GM20431 (cell line): ENCODE data around the gene POLR2J2.
"Not testable (repeated sequence)": the region's sequence is repeated elsewhere in the genome, so short reads cannot be mapped to it uniquely, and the experiment has no call there.

Experiments used
- in situ Hi-C: fragments of 300-500 bp; cut with MseI, MboI; formaldehyde crosslinking; loops from one replicate; pipeline ENCODE4 v1.15.0; 2020; ENCODE audit warnings: low sequenced_read_pairs; ENCODE audit not compliant: unreplicated experiment

POLR2J2 gene

GRCh38 chr7:102673447-102674067, 2.1 kb upstream of the POLR2J2 start:
- in situ Hi-C loops, result not testable (repeated sequence)

GRCh38 chr7:102671956-102672307, 469 bp upstream of the POLR2J2 start:
- in situ Hi-C loops, result not testable (repeated sequence)

DNA sequence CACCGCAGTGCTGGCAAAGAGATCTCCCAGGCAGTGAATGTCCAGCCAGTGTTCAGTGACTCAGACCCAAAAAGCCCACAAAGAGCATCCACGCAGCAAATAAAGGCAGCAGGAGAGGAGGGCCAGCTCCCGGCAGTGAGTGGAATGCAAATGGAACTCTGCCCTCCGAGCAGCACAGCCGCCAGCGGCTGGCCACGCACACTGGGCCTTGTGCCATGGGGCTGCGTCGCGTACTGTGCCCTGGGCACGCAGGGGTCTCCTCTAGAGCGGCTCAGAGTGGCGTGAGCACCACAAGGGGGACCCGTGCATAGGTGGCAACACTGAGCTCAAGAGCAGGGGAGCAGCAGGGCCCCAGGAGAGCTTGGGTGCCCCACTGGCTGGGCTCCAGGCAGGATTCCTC, 3.9 kb downstream of the POLR2J2 start:
- in situ Hi-C loops, result not testable (repeated sequence)

DNA sequence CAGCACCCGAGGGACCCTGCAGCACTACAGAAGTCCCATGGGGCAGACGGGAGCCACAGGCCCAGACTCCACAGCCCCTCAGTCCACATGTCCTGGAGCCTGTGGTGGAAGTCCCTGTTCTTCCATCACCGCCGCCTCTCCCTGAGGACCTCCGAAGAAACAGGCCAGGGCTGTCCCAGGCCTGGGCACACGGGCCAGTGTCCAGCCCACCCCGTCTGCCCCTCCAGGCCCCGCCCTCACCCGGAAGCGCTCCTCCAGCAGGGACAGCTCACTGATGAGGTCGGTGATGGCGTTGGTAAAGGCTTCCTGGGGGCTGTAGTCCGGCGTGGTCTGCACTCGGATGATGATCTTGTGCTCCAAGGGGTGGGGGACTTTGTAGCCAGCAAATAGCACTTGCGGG, 4.6 kb downstream of the POLR2J2 start:
- in situ Hi-C loops, result not testable (repeated sequence)

DNA sequence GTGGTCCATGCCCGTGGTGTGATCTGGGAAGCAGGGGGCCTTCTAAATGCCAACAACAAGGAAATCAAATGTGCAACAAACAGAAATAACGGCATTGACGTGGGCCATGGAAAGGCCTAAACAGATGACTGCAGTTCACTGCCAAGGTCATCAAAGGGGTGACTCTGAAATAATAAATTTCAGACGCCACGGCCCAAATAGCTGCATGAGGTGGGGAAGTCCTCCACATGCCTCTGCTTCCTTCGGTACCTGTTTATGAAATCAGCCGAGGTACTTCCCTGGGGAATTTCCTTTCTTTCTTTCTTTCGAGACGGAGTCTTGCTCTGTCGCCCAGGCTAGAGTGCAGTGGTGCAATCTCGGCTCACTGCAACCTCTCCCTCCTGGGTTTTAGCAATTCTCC, 6.7 kb downstream of the POLR2J2 start:
- in situ Hi-C loops, result not testable (repeated sequence)

- in situ Hi-C loops, result not testable (repeated sequence)
These were observed 21.5 kb downstream of the POLR2J2 start, which contains the start of gene SPDYE2B for GRCh38 chr7:102649924-102650323. Gene SPDYE2B (plus strand): TSS chr7:102650319. CDS start chr7:102652349, 2,030 bp downstream.

DNA sequence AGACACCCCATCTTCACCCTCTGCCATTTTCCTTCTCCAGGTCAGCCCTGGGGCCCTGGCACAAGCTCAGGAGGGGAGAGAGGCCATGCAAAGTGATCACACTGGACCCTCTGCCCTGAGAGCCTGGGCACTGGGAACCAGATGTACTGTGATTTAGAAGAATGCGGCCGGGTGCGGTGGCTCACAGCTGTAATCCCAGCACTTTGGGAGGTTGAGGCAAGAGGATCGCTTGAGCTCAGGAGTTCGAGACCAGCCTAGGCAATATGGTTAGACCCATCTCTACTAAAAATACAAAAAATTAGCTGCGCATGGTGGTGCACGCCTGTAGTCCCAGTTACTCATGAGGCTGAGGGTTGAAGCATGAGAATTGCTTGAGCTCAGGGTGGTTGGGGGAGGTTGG, 23.6 kb downstream of the POLR2J2 start:
- in situ Hi-C loops, result not testable (repeated sequence)

DNA sequence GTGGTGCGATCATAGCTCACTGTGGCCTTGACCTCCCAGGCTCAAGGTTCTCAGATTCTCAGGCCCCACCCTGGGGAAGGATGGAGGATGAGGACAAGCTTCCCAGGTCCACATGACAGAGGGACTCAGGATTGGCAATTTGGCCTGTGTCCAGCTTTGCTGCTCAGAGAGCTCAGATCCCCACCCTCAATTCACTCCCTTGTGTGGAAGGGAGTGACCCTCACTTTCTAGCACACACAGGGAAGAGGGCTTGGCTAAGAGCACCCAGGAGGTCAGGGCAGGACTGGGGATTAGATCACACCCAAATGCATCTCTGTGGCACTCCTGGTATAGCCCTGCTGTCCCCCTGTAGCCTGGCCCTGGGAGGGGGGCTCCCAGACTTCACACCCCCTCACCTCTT, 28.1 kb downstream of the POLR2J2 start:
- in situ Hi-C loops, result not testable (repeated sequence)

GRCh38 chr7:102642691-102643090, 28.8 kb downstream of the POLR2J2 start, which contains the start of gene UPK3BL1:
Gene UPK3BL1 (minus strand): TSS chr7:102642791. CDS start chr7:102642741, 50 bp downstream.
- in situ Hi-C loops, result not testable (repeated sequence)

DNA sequence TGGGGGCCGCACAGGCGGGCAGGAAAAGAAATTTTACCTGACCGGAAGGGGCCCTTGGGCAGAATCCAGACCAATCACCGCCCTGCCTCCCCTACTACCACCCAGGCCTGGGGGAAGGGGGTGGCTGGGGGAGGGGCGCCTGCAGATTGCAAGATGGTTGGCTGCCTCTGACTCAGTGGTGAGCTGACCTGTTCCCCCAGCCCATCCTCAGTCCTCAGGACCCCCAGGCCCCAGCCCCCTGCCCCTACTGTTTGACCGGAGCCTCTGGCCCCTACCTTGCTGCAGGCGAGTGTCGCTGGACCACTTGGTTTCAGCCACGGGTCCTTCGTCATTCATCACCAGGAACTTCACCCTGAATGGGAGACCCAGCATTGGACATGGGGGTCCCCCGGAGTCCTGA, 32.6 kb downstream of the POLR2J2 start:
- in situ Hi-C loops, result not testable (repeated sequence)

- in situ Hi-C loops, result not testable (repeated sequence)
These were observed 34.5 kb downstream of the POLR2J2 start for GRCh38 chr7:102636956-102637355.

DNA sequence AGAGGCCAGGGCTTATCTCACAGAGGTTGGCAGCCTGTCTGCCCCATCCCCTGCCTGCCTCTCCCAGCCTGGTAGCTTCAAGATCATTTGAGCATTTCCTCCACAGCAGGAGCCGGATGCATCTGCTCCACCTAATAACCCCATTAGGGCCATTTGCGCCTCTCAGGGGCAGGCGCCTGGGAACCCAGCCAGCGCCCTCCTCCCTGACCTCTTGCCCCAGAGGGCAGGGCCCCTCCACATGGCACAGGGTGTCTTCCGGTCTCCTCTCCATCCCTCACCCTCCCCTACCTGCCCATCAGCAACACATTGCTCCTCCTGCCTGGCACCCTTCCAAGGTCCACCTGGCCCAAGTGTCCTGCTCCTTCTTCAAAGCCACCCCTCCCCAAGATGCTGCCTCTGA, 36.1 kb downstream of the POLR2J2 start:
- in situ Hi-C loops, result not testable (repeated sequence)

DNA sequence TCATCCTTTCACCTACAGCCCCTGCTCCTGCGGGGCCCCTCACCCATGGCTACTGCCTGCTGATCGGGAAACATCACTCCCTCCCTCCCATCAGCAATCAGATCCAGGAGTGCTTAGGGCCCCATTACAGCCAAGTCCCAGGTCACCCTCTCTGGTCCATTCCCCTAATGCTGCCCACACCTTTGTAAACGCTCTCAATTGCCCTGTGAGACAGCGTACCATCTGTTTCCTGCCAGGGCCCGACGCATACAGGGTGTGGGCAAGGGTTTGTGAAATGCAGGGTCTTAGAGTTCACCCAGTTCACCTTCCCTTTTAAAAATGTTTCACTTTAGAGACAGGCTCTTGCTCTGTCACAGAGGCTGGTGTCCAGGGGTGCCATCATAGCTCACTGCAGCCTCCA, 37.2 kb downstream of the POLR2J2 start:
- in situ Hi-C loops, result not testable (repeated sequence)

- in situ Hi-C loops, result not testable (repeated sequence)
These were observed 40.8 kb downstream of the POLR2J2 start for GRCh38 chr7:102630622-102631021.

DNA sequence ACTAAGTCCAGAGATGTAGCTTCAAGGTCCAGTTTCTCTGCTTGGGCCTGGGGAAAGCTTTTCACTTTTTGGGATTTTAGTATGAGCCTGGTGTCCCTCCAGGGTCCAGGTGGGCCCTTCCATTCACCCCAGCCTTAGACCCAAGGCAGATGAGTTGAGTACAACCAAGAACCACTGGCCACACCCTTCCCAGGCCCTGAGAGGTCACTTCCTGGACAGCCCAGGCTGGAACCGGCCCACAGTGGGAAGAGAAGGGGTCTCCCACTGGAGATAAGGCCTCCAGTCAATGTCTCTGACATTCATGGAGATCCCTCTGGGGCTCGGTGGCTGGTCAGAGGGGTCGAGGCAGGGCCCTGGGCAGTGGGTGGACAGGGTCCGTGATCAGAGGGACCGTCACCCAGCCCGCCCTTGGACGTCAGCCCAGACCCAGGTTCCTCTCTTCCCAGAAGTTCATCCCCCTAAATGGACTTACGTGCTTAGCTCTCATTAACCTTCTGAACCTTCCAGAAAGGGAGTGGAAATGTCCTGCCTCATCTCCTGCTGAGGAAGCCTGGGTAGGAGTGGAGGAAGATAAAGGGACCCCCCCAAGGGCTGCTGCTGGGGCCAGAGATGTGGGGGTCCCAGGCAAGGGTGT, 44.1 kb downstream of the POLR2J2 start:
- in situ Hi-C loops, result not testable (repeated sequence)

DNA sequence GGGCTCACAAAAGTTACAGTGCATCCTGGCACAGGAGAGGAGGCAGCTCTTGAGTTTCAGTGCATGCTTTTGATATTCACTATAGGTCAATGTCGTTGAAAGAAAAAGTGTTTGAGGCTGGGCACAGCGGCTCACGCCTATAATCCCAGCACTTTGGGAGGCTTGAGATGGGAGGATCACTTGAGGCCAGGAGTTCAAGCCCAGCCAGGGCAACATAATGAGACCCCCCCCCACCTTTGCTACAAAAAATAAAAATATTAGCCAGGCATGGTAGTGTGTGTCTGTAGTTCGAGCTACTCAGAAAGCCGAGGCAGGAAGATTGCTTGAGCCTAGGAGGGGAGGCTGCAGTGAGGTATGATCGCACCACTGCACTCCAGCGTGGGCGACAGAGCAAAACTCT, 53.3 kb downstream of the POLR2J2 start:
- in situ Hi-C loops, result not testable (repeated sequence)

DNA sequence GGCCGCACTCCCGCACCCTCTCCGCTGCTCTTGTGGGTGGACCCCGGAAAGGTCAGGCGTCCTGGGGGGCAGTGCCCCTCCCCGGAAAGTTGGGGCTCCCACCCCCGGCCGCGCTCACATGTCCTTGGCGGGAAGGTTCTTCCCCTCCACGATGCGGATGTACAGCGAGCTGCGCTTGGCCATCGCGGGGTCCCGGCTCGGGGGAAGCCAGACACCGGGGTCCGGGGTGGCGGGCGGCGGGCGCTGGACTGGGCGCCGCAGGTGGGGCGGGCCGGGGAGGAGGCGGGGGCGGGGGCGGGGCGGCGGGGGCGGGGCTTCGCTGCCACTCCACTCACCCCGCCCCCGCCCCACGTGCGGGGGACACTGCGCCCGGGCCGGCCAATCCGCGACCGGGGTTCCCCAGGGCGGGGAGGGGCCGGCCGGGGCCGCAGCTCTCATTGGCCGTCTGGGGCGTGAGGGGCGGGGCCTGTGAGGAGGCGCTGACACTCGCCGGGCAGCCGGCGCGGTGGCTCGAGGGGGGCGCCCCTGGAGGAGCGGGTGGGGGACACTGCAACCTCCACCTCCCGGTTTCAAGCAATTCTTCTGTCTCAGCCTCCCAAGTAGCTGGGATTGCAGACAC, 54.8 kb downstream of the POLR2J2 start, which contains the start of gene RASA4:
Gene RASA4 (minus strand): TSS at position 250 of the 619 bp plus-strand sequence. CDS start 67 bp downstream, at position 183.
- in situ Hi-C loops, result not testable (repeated sequence)
